ENCODE measurements around the gene RASL10B.
"Not testable (repeated sequence)": the region's sequence is repeated elsewhere in the genome, so short reads cannot be mapped to it uniquely, and the experiment has no call there.

RASL10B gene

DNA sequence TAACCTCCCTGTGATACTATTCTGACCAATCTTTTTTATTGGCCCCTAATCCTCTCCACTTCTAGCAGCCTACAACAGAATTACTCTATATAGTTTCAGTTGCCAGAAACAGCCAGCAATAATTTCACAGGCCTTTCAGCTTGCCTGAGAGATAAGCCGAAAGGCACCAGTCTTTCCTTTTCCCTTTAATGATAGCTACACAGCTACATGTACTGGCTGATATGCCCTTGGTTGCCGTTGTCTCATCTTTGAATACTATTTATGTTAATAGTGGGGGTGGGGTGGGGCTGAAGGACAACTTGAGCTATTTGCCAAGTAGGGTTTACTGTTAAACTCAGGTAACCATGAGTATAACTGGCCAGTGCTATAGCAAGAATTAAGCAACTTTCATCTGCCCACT lies 35.8 kb upstream of the RASL10B start:
- TF ChIP-seq, protein P1, sequence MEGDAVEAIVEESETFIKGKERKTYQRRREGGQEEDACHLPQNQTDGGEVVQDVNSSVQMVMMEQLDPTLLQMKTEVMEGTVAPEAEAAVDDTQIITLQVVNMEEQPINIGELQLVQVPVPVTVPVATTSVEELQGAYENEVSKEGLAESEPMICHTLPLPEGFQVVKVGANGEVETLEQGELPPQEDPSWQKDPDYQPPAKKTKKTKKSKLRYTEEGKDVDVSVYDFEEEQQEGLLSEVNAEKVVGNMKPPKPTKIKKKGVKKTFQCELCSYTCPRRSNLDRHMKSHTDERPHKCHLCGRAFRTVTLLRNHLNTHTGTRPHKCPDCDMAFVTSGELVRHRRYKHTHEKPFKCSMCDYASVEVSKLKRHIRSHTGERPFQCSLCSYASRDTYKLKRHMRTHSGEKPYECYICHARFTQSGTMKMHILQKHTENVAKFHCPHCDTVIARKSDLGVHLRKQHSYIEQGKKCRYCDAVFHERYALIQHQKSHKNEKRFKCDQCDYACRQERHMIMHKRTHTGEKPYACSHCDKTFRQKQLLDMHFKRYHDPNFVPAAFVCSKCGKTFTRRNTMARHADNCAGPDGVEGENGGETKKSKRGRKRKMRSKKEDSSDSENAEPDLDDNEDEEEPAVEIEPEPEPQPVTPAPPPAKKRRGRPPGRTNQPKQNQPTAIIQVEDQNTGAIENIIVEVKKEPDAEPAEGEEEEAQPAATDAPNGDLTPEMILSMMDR (IDR thresholded peaks at IDR 0.05; ENCODE audit: low read depth, low read length), result no peak
- no peak overlapping the region for H3K4me3 ChIP-seq (ENCODE audit: low read depth, low read length)

GRCh38 chr17:35698800-35699199 lies 32.6 kb upstream of the RASL10B start:
- H3K4me3 ChIP-seq (ENCODE audit: low read depth, low read length), result no peak overlapping the region
- TF ChIP-seq, protein P1 (IDR thresholded peaks at IDR 0.05; ENCODE audit: low read depth, low read length), result no peak

GRCh38 chr17:35700150-35700549 lies 31.3 kb upstream of the RASL10B start:
- no peak overlapping the region for H3K4me3 ChIP-seq (ENCODE audit: low read depth, low read length)
- TF ChIP-seq, protein P1 (IDR thresholded peaks at IDR 0.05; ENCODE audit: low read depth, low read length), result no peak

GRCh38 chr17:35701491-35701890 lies 29.9 kb upstream of the RASL10B start:
- H3K4me3 ChIP-seq (ENCODE audit: low read depth, low read length), result no peak overlapping the region
- TF ChIP-seq, protein P1 (IDR thresholded peaks at IDR 0.05; ENCODE audit: low read depth, low read length), result no peak

- H3K4me3 ChIP-seq (ENCODE audit: low read depth, low read length), result not testable (repeated sequence)
These were observed 28.1 kb upstream of the RASL10B start for GRCh38 chr17:35703308-35703707.

DNA sequence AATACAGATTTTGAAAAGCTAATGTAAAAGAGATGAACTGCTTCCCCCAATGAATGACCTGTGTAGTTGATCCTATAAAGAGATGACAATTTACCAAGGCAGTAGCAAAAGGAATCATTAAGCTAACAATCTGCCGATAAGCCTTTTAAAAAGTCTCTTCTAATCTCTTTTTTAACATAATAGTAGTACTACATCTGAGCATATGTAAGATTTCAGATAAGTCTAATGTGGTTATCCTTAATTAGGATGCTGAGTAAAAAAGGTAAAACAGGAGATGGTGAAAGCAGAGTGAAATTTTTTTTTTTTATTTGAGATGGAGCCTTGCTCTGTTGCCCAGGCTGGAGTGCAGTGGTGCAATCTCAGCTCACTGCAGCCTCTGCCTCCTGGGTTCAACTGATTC lies 26.2 kb upstream of the RASL10B start:
- no peak overlapping the region for H3K4me3 ChIP-seq (ENCODE audit: low read depth, low read length)
- TF ChIP-seq, protein P1 (IDR thresholded peaks at IDR 0.05; ENCODE audit: low read depth, low read length), result no peak

- TF ChIP-seq, protein P1 (IDR thresholded peaks at IDR 0.05; ENCODE audit: low read depth, low read length), result no peak
- H3K4me3 ChIP-seq (ENCODE audit: low read depth, low read length), result no peak overlapping the region
These were observed 25.7 kb upstream of the RASL10B start for GRCh38 chr17:35705705-35706104.

- no peak overlapping the region for H3K4me3 ChIP-seq (ENCODE audit: low read depth, low read length)
- TF ChIP-seq, protein P1 (IDR thresholded peaks at IDR 0.05; ENCODE audit: low read depth, low read length), result no peak
These were observed 23.3 kb upstream of the RASL10B start for GRCh38 chr17:35708149-35708548.

Measured in WI38 (cell line).